ENCODE results near the gene EXD3. TPM values are rescaled to one million over a fixed set of nuclear protein-coding genes. Genes with fewer than 3 reads are reported as not detected.

The EXD3 gene
- total and polyA plus RNA-seq, 2 of the 13 experiments (the other 11 are each of a cell fraction or from before 2014, with no cell fraction given), result 2.7 to 4.8 TPM

- TF ChIP-seq ZNF503 (CRISPR knock-in tag; IDR thresholded peaks at IDR 0.05) (0 out of 2 replicates have a peak, but pooled peaks have one; percentile 12), ZBTB2 (CRISPR knock-in tag; IDR thresholded peaks at IDR 0.05; ENCODE audit: low read depth) (peak; percentile 98), ZMYM4 (CRISPR knock-in tag; IDR thresholded peaks at IDR 0.05) (peak; percentile 88), ZNF781 (CRISPR knock-in tag; IDR thresholded peaks at IDR 0.05; ENCODE audit: borderline replicate concordance, not compliant biosample characterization) (no peak), KLF16 (CRISPR knock-in tag; IDR thresholded peaks at IDR 0.05) (peak in 1 of 2 experiments; percentile 91; a peak in 2 of 4 replicates), ELF3 (CRISPR knock-in tag; IDR thresholded peaks at IDR 0.05) (peak; percentile 74), IRF2 (CRISPR knock-in tag; IDR thresholded peaks at IDR 0.05) (peak; percentile 87), EP300 (IDR thresholded peaks at IDR 0.05; ENCODE audit: low read depth in 2 of 2, low read length in 2 of 2) (no peak; a peak in 1 of 4 replicates), EP300 (CRISPR knock-in tag; IDR thresholded peaks at IDR 0.05; ENCODE audit: borderline replicate concordance) (no peak; the same call in 1 of the 2 replicates), TEAD2 (CRISPR knock-in tag; IDR thresholded peaks at IDR 0.05) (no peak), ZNF660 (CRISPR knock-in tag; IDR thresholded peaks at IDR 0.05; ENCODE audit: borderline replicate concordance, low read depth) (no peak), PITX1 (CRISPR knock-in tag; IDR thresholded peaks at IDR 0.05) (0 out of 2 replicates have a peak, but pooled peaks have one; percentile 18), ZKSCAN8 (CRISPR knock-in tag; IDR thresholded peaks at IDR 0.05; ENCODE audit: borderline replicate concordance) (no peak), FOXM1 (CRISPR knock-in tag; IDR thresholded peaks at IDR 0.05) (peak; percentile 34; the same call in 1 of the 2 replicates), ZNF326 (CRISPR knock-in tag; IDR thresholded peaks at IDR 0.05; ENCODE audit: borderline replicate concordance) (no peak), NCOR1 (IDR thresholded peaks at IDR 0.05; ENCODE audit: borderline replicate concordance, low read length) (no peak), ZNF7 (CRISPR knock-in tag; IDR thresholded peaks at IDR 0.05) (no peak), ELF1 (CRISPR knock-in tag; IDR thresholded peaks at IDR 0.05) (peak; percentile 69), ZHX2 (IDR thresholded peaks at IDR 0.05; ENCODE audit: low read depth) (peak; percentile 55), ZHX2 (CRISPR knock-in tag; IDR thresholded peaks at IDR 0.05; ENCODE audit: borderline replicate concordance) (no peak)
These were observed at the start of gene EXD3, which contains the start of gene NOXA1 (continued) for GRCh38 chr9:137422604-137423513.
